Thyroid gland (tissue), 4 donors: ENCODE measurements around the gene BCAS3. TPM values are rescaled to one million over a fixed set of nuclear protein-coding genes. Genes with fewer than 3 reads are reported as not detected.

Source experiments
- DNase-seq, 2 donors: peaks; one replicate each; pipeline ENCODE4 v3.0.0-alpha.2; 2019
- H3K27ac ChIP-seq, 3 donors: fragments of 200-600 bp; sonication (generic); 1 replicate in 2 of 3; 2 replicates in 1 of 3; pipeline ENCODE4 v1.5.1; 2016 to 2019; ENCODE audit warnings: mild to moderate bottlenecking in 1 of 3, moderate library complexity in 1 of 3
- H3K27me3 ChIP-seq: fragments of 200-600 bp; sonication (generic); one replicate; pipeline ENCODE4 v1.5.1; 2019
- H3K36me3 ChIP-seq, 2 donors: fragments of 200-600 bp; sonication (generic); one replicate each; pipeline ENCODE4 v1.5.1; 2016 to 2019
- H3K4me1 ChIP-seq, 2 donors: fragments of 200-600 bp; sonication (generic); one replicate each; pipeline ENCODE4 v1.5.1; 2017 to 2019
- H3K4me3 ChIP-seq, 3 donors: fragments of 200-600 bp; sonication (generic); replicated peaks in 1 of 3; 1 replicate in 2 of 3; 2 replicates in 1 of 3; pipeline ENCODE4 v1.5.1; 2016; ENCODE audit warnings: mild to moderate bottlenecking in 1 of 3
- H3K9me3 ChIP-seq: fragments of 200-600 bp; sonication (generic); one replicate; pipeline ENCODE4 v1.5.1; 2017
- CTCF ChIP-seq, 6 experiments: fragments of 200-600 bp in 3 of 6; fragments of 450-650 bp in 3 of 6; sonication (generic) in 3 of 6; IDR thresholded peaks; one replicate each; pipeline ENCODE4 v1.5.1; 2016 to 2019; ENCODE audit warnings: antibody characterized with exemption in 6 of 6, mild to moderate bottlenecking in 2 of 6, inconsistent platforms in 1 of 6, moderate library complexity in 1 of 6
- POLR2A ChIP-seq, 2 donors: fragments of 450-650 bp; IDR thresholded peaks; one replicate each; pipeline ENCODE4 v1.6.1; 2017; ENCODE audit warnings: antibody characterized with exemption in 2 of 2, mild to moderate bottlenecking in 2 of 2, moderate library complexity in 1 of 2
- WGBS, 2 donors: methylation state at CpG; one replicate each; pipeline ENCODE4 v1.1.5; 2017; 5-methylcytosine and 5-hydroxymethylcytosine counted together
- intact Hi-C: fragments of 100-400 bp; cut with DNase I; formaldehyde crosslinking; loops from one replicate; pipeline ENCODE4 v1.15.1; 2023
- total RNA-seq, 4 donors: library from RNA; depleted of rRNA; stranded (reverse); fragments of >200 nt; gene quantifications; one replicate each; pipeline ENCODE4 v1.2.3, GENCODE V29; 2016

Gene BCAS3
- total RNA-seq, 4 donors from 2014 or later: 41.8 to 78.7 (median 51.6) TPM

- WGBS, 2 donors: 54 to 68% methylated on average over 10 of the region's 10 CpGs
- Histone ChIP-seq H3K9me3 (no peaks in the 10 kb centered on the region), H3K27ac (no peak overlapping the region), H3K27me3 (no peaks in the 10 kb centered on the region), H3K36me3 (no peaks in the 10 kb centered on the region), H3K4me3 (no peak overlapping the region), H3K4me1 (peaks cover 22 to 44% of the 10 kb centered on the region in 2 donors)
- no peak for DNase-seq
- intact Hi-C loops: no loop called here
- TF ChIP-seq POLR2A (IDR thresholded peaks at IDR 0.05) (no peak), CTCF (IDR thresholded peaks at IDR 0.05) (no peak)
Observed at GRCh38 chr17:61289408-61290385, 612.0 kb downstream of the BCAS3 start.

GRCh38 chr17:61291451-61292285, 614.0 kb downstream of the BCAS3 start:
- no peaks in the 10 kb centered on the region for H3K27me3 ChIP-seq
- intact Hi-C loops: no loop called here
- WGBS, 2 donors: 74 to 75% methylated on average over 10 of the region's 10 CpGs
- no peak for DNase-seq
- no peaks in the 10 kb centered on the region for H3K36me3 ChIP-seq
- no peak overlapping the region for H3K4me3 ChIP-seq
- no peak for TF ChIP-seq POLR2A (IDR thresholded peaks at IDR 0.05)
- no peak for TF ChIP-seq CTCF (IDR thresholded peaks at IDR 0.05)
- peaks cover 22 to 37% of the 10 kb centered on the region in 2 donors for H3K4me1 ChIP-seq
- no peaks in the 10 kb centered on the region for H3K9me3 ChIP-seq
- no peak overlapping the region for H3K27ac ChIP-seq

GRCh38 chr17:61294286-61294685, 616.6 kb downstream of the BCAS3 start:
- Histone ChIP-seq H3K9me3 (no peaks in the 10 kb centered on the region), H3K36me3 (no peaks in the 10 kb centered on the region), H3K27me3 (no peaks in the 10 kb centered on the region), H3K4me3 (no peak overlapping the region), H3K27ac (no peak overlapping the region), H3K4me1 (peaks cover 18 to 19% of the 10 kb centered on the region in 2 donors)
- no peak for DNase-seq
- no peak for TF ChIP-seq CTCF (IDR thresholded peaks at IDR 0.05)
- no peak for TF ChIP-seq POLR2A (IDR thresholded peaks at IDR 0.05)
- WGBS, 2 donors: 94 to 96% methylated on average over 2 of the region's 2 CpGs
- intact Hi-C loops: no loop called here

GRCh38 chr17:61294777-61295176, 617.1 kb downstream of the BCAS3 start:
- TF ChIP-seq CTCF (IDR thresholded peaks at IDR 0.05) (no peak), POLR2A (IDR thresholded peaks at IDR 0.05) (no peak)
- 82 to 83% methylated on average over 3 of the region's 3 CpGs for WGBS, 2 donors
- peaks cover 13 to 15% of the 10 kb centered on the region in 2 donors for H3K4me1 ChIP-seq
- DNase-seq: no peak
- intact Hi-C loops: no loop called here
- no peaks in the 10 kb centered on the region for H3K27me3 ChIP-seq
- H3K4me3 ChIP-seq: no peak overlapping the region
- no peaks in the 10 kb centered on the region for H3K9me3 ChIP-seq
- no peak overlapping the region for H3K27ac ChIP-seq
- H3K36me3 ChIP-seq: no peaks in the 10 kb centered on the region
